C4-2B (cell line): Measurements from ENCODE around the gene GALNT3.

Experiments
- ZFX ChIP-seq: fragments of 450-650 bp; IDR thresholded peaks from 2 replicates; pipeline ENCODE4 v1.6.1; 2017
- TF ChIP-seq, protein P1 (sequence below): fragments of 450-650 bp; conservative IDR thresholded peaks from 2 replicates; pipeline ENCODE4 v1.5.1; 2017; ENCODE audit warnings: mild to moderate bottlenecking

DNA sequence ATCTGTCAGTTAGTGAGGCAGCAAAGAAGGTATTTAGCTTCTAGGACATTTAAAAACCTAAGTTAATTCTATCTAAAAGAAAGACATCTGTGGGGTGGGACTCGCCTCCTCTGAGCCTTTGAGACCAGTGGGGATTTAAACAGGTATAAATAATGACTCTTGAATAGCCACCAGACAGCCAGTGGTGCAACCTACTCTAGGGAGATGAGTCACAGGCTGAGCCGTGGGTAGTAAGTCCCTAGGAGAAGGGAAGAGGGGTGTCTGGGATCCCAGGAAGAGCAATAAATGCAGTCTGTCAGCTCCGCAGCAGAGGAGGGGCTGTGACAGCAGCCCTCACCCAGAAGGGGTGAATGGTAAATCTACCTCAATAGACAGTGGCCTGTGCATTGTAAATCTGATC lies 43.1 kb upstream of the GALNT3 start:
- TF ChIP-seq, protein P1, sequence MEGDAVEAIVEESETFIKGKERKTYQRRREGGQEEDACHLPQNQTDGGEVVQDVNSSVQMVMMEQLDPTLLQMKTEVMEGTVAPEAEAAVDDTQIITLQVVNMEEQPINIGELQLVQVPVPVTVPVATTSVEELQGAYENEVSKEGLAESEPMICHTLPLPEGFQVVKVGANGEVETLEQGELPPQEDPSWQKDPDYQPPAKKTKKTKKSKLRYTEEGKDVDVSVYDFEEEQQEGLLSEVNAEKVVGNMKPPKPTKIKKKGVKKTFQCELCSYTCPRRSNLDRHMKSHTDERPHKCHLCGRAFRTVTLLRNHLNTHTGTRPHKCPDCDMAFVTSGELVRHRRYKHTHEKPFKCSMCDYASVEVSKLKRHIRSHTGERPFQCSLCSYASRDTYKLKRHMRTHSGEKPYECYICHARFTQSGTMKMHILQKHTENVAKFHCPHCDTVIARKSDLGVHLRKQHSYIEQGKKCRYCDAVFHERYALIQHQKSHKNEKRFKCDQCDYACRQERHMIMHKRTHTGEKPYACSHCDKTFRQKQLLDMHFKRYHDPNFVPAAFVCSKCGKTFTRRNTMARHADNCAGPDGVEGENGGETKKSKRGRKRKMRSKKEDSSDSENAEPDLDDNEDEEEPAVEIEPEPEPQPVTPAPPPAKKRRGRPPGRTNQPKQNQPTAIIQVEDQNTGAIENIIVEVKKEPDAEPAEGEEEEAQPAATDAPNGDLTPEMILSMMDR, result no peak
- TF ChIP-seq ZFX, result no peak
